GM15510 (cell line): Measurements from ENCODE around the gene GPR137B.

Experiments used
- POLR2A ChIP-seq: IDR thresholded peaks from 3 replicates; pipeline ENCODE4 v1.6.1; 2011; ENCODE audit warnings: borderline replicate concordance; ENCODE audit not compliant: insufficient read length; ENCODE audit errors: extremely low read depth

Gene GPR137B

GRCh38 chr1:236161230-236161629 lies 18.9 kb downstream of the GPR137B start:
- no peak for TF ChIP-seq POLR2A

DNA sequence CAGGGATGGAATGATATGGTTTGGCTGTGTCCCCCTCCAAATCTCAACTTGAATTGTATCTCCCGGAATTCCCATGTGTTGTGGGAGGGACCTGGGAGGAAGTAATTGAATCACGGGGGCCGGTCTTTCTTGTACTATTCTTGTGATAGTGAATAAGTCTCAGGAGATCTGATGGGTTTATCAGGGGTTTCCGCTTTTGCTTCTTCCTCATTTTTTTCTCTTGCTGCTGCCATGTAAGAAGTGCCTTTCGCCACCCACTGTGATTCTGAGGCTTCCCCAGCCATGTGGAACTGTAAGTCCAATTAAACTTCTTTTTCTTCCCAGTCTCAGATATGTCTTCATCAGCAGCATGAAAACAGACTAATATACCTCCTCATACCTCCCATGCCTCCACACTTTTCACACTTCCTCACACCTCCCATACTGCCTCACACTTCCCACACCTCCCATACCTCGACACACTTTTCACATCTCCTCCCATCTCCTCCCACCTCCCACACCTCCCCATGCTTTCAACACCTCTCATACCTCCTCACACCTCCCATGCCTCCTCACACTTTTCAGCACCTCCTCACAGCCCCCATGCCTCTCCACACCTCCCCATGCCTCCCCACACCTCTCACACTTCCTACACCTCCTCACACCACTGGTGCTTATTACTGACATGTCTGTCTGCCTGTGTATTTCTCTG lies 21.3 kb downstream of the GPR137B start:
- TF ChIP-seq POLR2A = no peak

GRCh38 chr1:236164273-236164672 lies 21.9 kb downstream of the GPR137B start:
- no peak for TF ChIP-seq POLR2A

- TF ChIP-seq POLR2A = no peak
Measured at GRCh38 chr1:236165238-236165981, 23.1 kb downstream of the GPR137B start.

GRCh38 chr1:236166041-236166440 lies 23.7 kb downstream of the GPR137B start:
- TF ChIP-seq POLR2A = no peak

GRCh38 chr1:236167154-236167553 lies 24.8 kb downstream of the GPR137B start:
- no peak for TF ChIP-seq POLR2A

DNA sequence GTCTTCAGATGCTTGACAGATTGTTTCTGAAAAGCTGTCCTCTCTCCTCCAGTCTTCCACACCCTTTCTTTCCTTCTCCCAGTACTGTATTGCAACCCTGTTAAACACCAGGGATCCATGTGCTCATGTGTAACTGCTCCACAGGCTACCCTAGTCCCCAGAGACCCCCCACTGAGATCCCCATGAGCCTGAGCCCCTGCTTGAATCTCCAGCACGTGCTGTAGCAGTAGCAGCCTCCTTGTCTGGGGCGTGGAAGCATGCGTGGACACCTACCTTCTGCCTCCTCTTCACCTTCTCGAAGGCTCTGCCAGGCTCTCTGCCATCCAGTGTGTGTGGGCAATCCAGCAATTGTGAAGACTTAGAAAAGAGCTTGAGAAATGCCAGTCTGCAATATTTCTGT lies 25.2 kb downstream of the GPR137B start:
- TF ChIP-seq POLR2A = no peak

- TF ChIP-seq POLR2A = no peak
Measured at GRCh38 chr1:236168716-236169429, 26.5 kb downstream of the GPR137B start.

DNA sequence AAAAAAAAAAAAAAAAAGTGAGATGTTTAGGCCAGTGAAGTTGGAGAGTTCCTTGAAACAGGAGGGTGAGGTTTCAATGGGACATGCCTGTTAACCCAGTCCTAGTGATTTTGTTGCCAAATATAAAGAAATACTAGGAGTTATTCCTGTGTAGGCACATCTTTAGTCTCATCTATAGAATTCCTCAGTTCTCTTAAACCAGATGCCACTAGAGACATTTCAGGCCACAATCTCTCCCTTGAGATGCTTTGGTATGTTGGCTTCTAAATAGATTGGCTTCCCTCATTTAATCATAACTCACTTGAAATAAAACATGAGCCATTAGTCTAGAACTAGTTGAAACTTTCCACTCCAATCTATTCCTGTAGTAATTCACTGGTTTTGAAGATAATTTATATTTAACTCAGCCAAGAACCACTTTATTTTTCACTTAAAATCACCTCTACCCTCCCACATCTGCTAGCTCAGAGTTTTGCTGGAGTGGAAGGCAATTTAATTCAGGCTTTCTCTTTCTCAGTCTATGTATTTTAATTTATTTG lies 29.8 kb downstream of the GPR137B start:
- TF ChIP-seq POLR2A = no peak

- no peak for TF ChIP-seq POLR2A
Measured at GRCh38 chr1:236173174-236173767, 30.9 kb downstream of the GPR137B start.

DNA sequence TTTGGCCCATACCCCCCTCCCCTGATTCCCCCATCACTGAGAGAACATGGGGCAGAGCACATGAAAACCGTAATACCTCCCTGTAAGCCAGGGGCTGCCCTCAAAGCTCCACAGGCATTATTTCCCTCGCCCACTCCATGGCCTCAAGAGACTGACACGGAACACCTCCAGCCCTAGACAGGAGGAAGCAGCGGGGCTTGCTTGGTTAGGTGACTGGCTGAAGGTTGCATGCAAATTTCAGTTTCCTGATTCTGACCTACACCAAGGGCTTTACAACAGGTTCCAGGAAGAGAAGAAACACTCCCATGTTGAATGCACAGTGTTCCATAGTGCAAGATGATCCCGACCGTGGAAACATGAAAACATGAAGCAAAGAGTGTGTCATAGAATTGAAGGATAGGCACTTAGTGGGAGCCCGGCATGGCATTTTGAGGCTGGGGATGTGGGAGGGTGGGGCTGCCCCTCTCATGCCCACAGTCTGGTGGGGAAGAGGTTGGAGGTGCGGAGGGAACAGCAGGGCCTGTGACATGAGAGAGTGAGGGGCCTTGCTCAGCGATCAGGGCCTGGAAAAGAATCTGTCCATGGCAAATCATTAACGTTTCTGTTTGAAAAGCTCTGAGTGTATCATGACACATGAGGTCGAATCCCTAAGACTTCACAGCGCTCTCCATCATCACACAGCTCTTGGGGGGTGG lies 33.5 kb downstream of the GPR137B start:
- no peak for TF ChIP-seq POLR2A

GRCh38 chr1:236176337-236177336 lies 34.3 kb downstream of the GPR137B start:
- TF ChIP-seq POLR2A = no peak

- no peak for TF ChIP-seq POLR2A
Measured at GRCh38 chr1:236179634-236180033, 37.3 kb downstream of the GPR137B start.
